Activated CD8-positive, alpha-beta memory T cell treated with anti-CD3 and anti-CD28 coated beads for 48 hours (primary cell): ENCODE results near the gene DAB2.

Experiments used
- DNase-seq, 3 experiments: peaks; one replicate each; pipeline ENCODE4 v3.0.0-alpha.2; 2020; ENCODE audit warnings: low read depth in 2 of 3, low spot score in 2 of 3

The DAB2 gene

GRCh38 chr5:39424736-39425637 lies at the start of gene DAB2:
Gene DAB2, minus strand, starts transcription at chr5:39424980. Its CDS starts 30,660 bp downstream, at chr5:39394320.
- DNase-seq = peak; percentile 6 to 30 (median 14)

GRCh38 chr5:39473156-39473775 lies 48.5 kb upstream of the DAB2 start:
- no peak for DNase-seq

GRCh38 chr5:39471836-39472508 lies 47.2 kb upstream of the DAB2 start:
- DNase-seq = no peak

GRCh38 chr5:39470811-39471210 lies 46.0 kb upstream of the DAB2 start:
- DNase-seq = no peak

- no peak for DNase-seq
These were observed 45.1 kb upstream of the DAB2 start for GRCh38 chr5:39469777-39470415.

GRCh38 chr5:39469176-39469575 lies 44.4 kb upstream of the DAB2 start:
- no peak for DNase-seq

GRCh38 chr5:39466846-39467245 lies 42.1 kb upstream of the DAB2 start:
- no peak for DNase-seq

- DNase-seq = no peak
These were observed 41.1 kb upstream of the DAB2 start for GRCh38 chr5:39465843-39466242.

- DNase-seq = no peak
These were observed 40.3 kb upstream of the DAB2 start for GRCh38 chr5:39465097-39465496.

GRCh38 chr5:39464088-39464487 lies 39.3 kb upstream of the DAB2 start:
- DNase-seq = no peak

- no peak for DNase-seq
These were observed 37.4 kb upstream of the DAB2 start for GRCh38 chr5:39462211-39462610.

- DNase-seq = no peak
These were observed 36.4 kb upstream of the DAB2 start for GRCh38 chr5:39461007-39461682.

GRCh38 chr5:39459907-39460306 lies 35.1 kb upstream of the DAB2 start:
- DNase-seq = no peak

- DNase-seq = no peak
These were observed 34.3 kb upstream of the DAB2 start for GRCh38 chr5:39459071-39459470.

GRCh38 chr5:39455645-39456044 lies 30.9 kb upstream of the DAB2 start:
- DNase-seq = no peak

- no peak for DNase-seq
These were observed 28.8 kb upstream of the DAB2 start for GRCh38 chr5:39453606-39454005.

- no peak for DNase-seq
These were observed 28.1 kb upstream of the DAB2 start for GRCh38 chr5:39452846-39453245.

GRCh38 chr5:39451276-39451941 lies 26.6 kb upstream of the DAB2 start:
- DNase-seq = no peak

- DNase-seq = no peak
These were observed 25.7 kb upstream of the DAB2 start for GRCh38 chr5:39450487-39450886.

GRCh38 chr5:39449591-39449990 lies 24.8 kb upstream of the DAB2 start:
- no peak for DNase-seq
